ENCODE measurements around the gene LAG3.
A peak's percentile ranks its signal among the peaks of the same experiment; 100 is the strongest.

Gene LAG3

GRCh38 chr12:6790496-6791150 is 18.3 kb downstream of the LAG3 start:
- DNase-seq, result no peak

GRCh38 chr12:6791931-6792520 is 19.7 kb downstream of the LAG3 start:
- no peak for DNase-seq

GRCh38 chr12:6792522-6793201 is 20.3 kb downstream of the LAG3 start:
- no peak for DNase-seq

- DNase-seq, result no peak
These were observed 22.8 kb downstream of the LAG3 start for GRCh38 chr12:6795088-6795487.

GRCh38 chr12:6796576-6796975 is 24.3 kb downstream of the LAG3 start:
- no peak for DNase-seq

- DNase-seq, result no peak
These were observed 26.8 kb downstream of the LAG3 start for GRCh38 chr12:6799147-6799546.

- no peak for DNase-seq
These were observed 34.9 kb downstream of the LAG3 start for GRCh38 chr12:6807170-6807569.

- no peak for DNase-seq
These were observed 36.7 kb downstream of the LAG3 start for GRCh38 chr12:6809056-6809455.

GRCh38 chr12:6810758-6811157 is 38.4 kb downstream of the LAG3 start:
- no peak for DNase-seq

GRCh38 chr12:6813363-6813762 is 41.0 kb downstream of the LAG3 start:
- DNase-seq, result no peak

- DNase-seq, result no peak
These were observed 44.3 kb downstream of the LAG3 start for GRCh38 chr12:6816598-6816997.

GRCh38 chr12:6817098-6817497 is 44.8 kb downstream of the LAG3 start:
- DNase-seq, result no peak

- DNase-seq, result no peak
These were observed 45.4 kb downstream of the LAG3 start for GRCh38 chr12:6817662-6818157.

- DNase-seq, result no peak
These were observed 45.9 kb downstream of the LAG3 start for GRCh38 chr12:6818222-6818621.

- no peak for DNase-seq
These were observed 46.3 kb downstream of the LAG3 start for GRCh38 chr12:6818645-6819044.

GRCh38 chr12:6819106-6820030 is 47.0 kb downstream of the LAG3 start:
- no peak for DNase-seq

GRCh38 chr12:6820166-6820565 is 47.8 kb downstream of the LAG3 start:
- DNase-seq, result no peak

GRCh38 chr12:6821591-6822425 is 49.5 kb downstream of the LAG3 start, which contains the start of gene GPR162:
GPR162 (plus strand) TSS chr12:6821821; CDS start chr12:6823899, 2,078 bp downstream.
- DNase-seq, result peak; percentile 73

- no peak for DNase-seq
These were observed 50.3 kb downstream of the LAG3 start for GRCh38 chr12:6822426-6823135.

GRCh38 chr12:6823182-6824084 is 51.1 kb downstream of the LAG3 start:
- no peak for DNase-seq

All from NCI-H1436 (cell line).